Measurements from ENCODE around the gene GPR108.

GPR108 gene

GRCh38 chr19:6743714-6744380 lies 6.5 kb upstream of the GPR108 start (continued):
- TF ChIP-seq ZNF510 (tag by site-specific recombination; IDR thresholded peaks at IDR 0.05; ENCODE audit: insufficient replicate concordance) (no peak), ZBTB21 (tag by site-specific recombination; IDR thresholded peaks at IDR 0.05) (no peak), ZNF558 (tag by site-specific recombination; IDR thresholded peaks at IDR 0.05) (no peak), ZFHX2 (tag by site-specific recombination; conservative IDR thresholded peaks at IDR 0.05) (no peak), ZNF214 (tag by site-specific recombination; IDR thresholded peaks at IDR 0.05; ENCODE audit: borderline replicate concordance) (no peak), TRIM28 (IDR thresholded peaks at IDR 0.05; ENCODE audit: borderline replicate concordance, low read length) (peak; percentile 88), ZNF138 (tag by site-specific recombination; IDR thresholded peaks at IDR 0.05; ENCODE audit: borderline replicate concordance) (no peak), KLF17 (tag by site-specific recombination; IDR thresholded peaks at IDR 0.05) (no peak), ZBTB1 (tag by site-specific recombination; IDR thresholded peaks at IDR 0.05) (no peak), ZFP41 (tag by site-specific recombination; IDR thresholded peaks at IDR 0.05; ENCODE audit: borderline replicate concordance) (no peak), SP2 (tag by site-specific recombination; IDR thresholded peaks at IDR 0.05) (no peak), ZSCAN4 (tag by site-specific recombination; IDR thresholded peaks at IDR 0.05) (no peak), REST (tag by site-specific recombination; IDR thresholded peaks at IDR 0.05) (no peak), ZNF768 (tag by site-specific recombination; IDR thresholded peaks at IDR 0.05) (no peak), GLI4 (tag by site-specific recombination; IDR thresholded peaks at IDR 0.05) (no peak), ZBTB26 (tag by site-specific recombination; optimal IDR thresholded peaks at IDR 0.05) (no peak), ZNF621 (tag by site-specific recombination; IDR thresholded peaks at IDR 0.05) (no peak), ZNF112 (tag by site-specific recombination; IDR thresholded peaks at IDR 0.05) (no peak), MYNN (tag by site-specific recombination; IDR thresholded peaks at IDR 0.05; ENCODE audit: borderline replicate concordance) (no peak), OSR2 (tag by site-specific recombination; IDR thresholded peaks at IDR 0.05) (peak; percentile 53), MEIS1 (CRISPR knock-in tag; IDR thresholded peaks at IDR 0.05; ENCODE audit: borderline replicate concordance) (no peak), ZXDB (tag by site-specific recombination; IDR thresholded peaks at IDR 0.05) (peak; percentile 52; the same call in 1 of the 2 replicates), ZNF792 (tag by site-specific recombination; IDR thresholded peaks at IDR 0.05) (no peak), KLF10 (tag by site-specific recombination; IDR thresholded peaks at IDR 0.05) (peak; percentile 36; the same call in 1 of the 2 replicates), PBX3 (CRISPR knock-in tag; IDR thresholded peaks at IDR 0.05) (no peak), ZNF639 (tag by site-specific recombination; IDR thresholded peaks at IDR 0.05) (no peak), KLF9 (tag by site-specific recombination; IDR thresholded peaks at IDR 0.05; ENCODE audit: low read depth) (no peak), ZNF549 (tag by site-specific recombination; IDR thresholded peaks at IDR 0.05) (no peak), ZBTB17 (tag by site-specific recombination; IDR thresholded peaks at IDR 0.05) (peak; percentile 85), ZNF529 (tag by site-specific recombination; IDR thresholded peaks at IDR 0.05; ENCODE audit: insufficient replicate concordance) (no peak)

All from HEK293 (cell line).